PC-9 (cell line): ENCODE results near the gene TRPV3. TPM values are rescaled to one million over a fixed set of nuclear protein-coding genes. Genes with fewer than 3 reads are reported as not detected.

Experiments
- BruUV-seq: library from RNA; stranded (reverse); fragments of 400-500 nt; replicated peaks from 2 replicates; lab custom pipeline; 2021; lab: Mats Ljungman, UMichigan
- CTCF ChIA-PET: fragments of 300-600 bp; sonication (Branson Sonifier 250); formaldehyde crosslinking; loops from one replicate; lab custom pipeline; 2022; ENCODE audit warnings: antibody characterized with exemption; lab: Charles Lee
- POLR2A ChIA-PET: fragments of 300-600 bp; sonication (Branson Sonifier 250); formaldehyde crosslinking; loops from one replicate; lab custom pipeline; 2022; ENCODE audit warnings: antibody characterized with exemption; ENCODE audit not compliant: unreplicated experiment; lab: Charles Lee
- DNase-seq, 2 experiments: peaks; one replicate each; pipeline versions ENCODE4 v3.0.0 to v3.0.0-alpha.2; 2015 to 2022; ENCODE audit warnings: mixed read lengths in 1 of 2
- H2AFZ ChIP-seq: fragments of 200-600 bp; sonication (generic); 2 replicates; pipeline ENCODE4 v1.8.1; 2017; ENCODE audit warnings: antibody characterized with exemption
- H3F3A ChIP-seq: fragments of 200-600 bp; sonication (generic); 2 replicates; pipeline ENCODE4 v1.8.1; 2017; ENCODE audit warnings: antibody characterized with exemption, mild to moderate bottlenecking, low read depth; ENCODE audit not compliant: insufficient read depth
- H3K27ac ChIP-seq: fragments of 200-600 bp; sonication (generic); 2 replicates; pipeline ENCODE4 v1.6.1; 2016; ENCODE audit warnings: mixed run types
- H3K27me3 ChIP-seq: fragments of 200-600 bp; sonication (generic); 2 replicates; pipeline ENCODE4 v1.6.1; 2016; ENCODE audit warnings: low read depth, mixed run types; ENCODE audit not compliant: insufficient read depth
- H3K36me3 ChIP-seq: fragments of 200-600 bp; sonication (generic); 2 replicates; pipeline ENCODE4 v1.6.1; 2016; ENCODE audit warnings: low read depth, mixed run types
- H3K4me1 ChIP-seq: fragments of 200-600 bp; sonication (generic); replicated peaks from 2 replicates; pipeline ENCODE4 v1.6.1; 2016; ENCODE audit warnings: mixed run types; ENCODE audit not compliant: insufficient read depth
- H3K4me2 ChIP-seq: fragments of 200-600 bp; sonication (generic); 2 replicates; pipeline ENCODE4 v1.6.1; 2017; ENCODE audit warnings: mixed run types
- H3K4me3 ChIP-seq: fragments of 200-600 bp; sonication (generic); 2 replicates; pipeline ENCODE4 v1.6.1; 2016; ENCODE audit warnings: mixed run types
- H3K79me2 ChIP-seq: fragments of 200-600 bp; sonication (generic); 2 replicates; pipeline ENCODE4 v1.6.1; 2017; ENCODE audit warnings: low read depth, mixed run types
- H3K9me2 ChIP-seq: fragments of 200-600 bp; sonication (generic); 2 replicates; pipeline ENCODE4 v1.8.1; 2017; ENCODE audit warnings: mild to moderate bottlenecking; ENCODE audit not compliant: insufficient read depth
- H3K9me3 ChIP-seq: fragments of 200-600 bp; sonication (generic); 2 replicates; pipeline ENCODE4 v1.8.1; 2016; ENCODE audit warnings: low read depth; ENCODE audit not compliant: insufficient read depth
- H4K20me1 ChIP-seq: fragments of 200-600 bp; sonication (generic); 2 replicates; pipeline ENCODE4 v1.8.1; 2017; ENCODE audit not compliant: insufficient read depth
- EZH2 ChIP-seq: fragments of 200-600 bp; sonication (generic); IDR thresholded peaks from 2 replicates; pipeline ENCODE4 v1.8.0; 2017; ENCODE audit warnings: antibody characterized with exemption, low read depth
- intact Hi-C: fragments of 100-400 bp; cut with micrococcal nuclease; formaldehyde crosslinking; loops from one replicate; pipeline ENCODE4 v1.10.0; 2022; ENCODE audit not compliant: unreplicated experiment
- total RNA-seq: library from RNA; stranded (reverse); gene quantifications from 2 replicates; pipeline ENCODE4 v1.2.3, GENCODE V29; 2021
- TF ChIP-seq, protein P1 (sequence below): fragments of 200-600 bp; sonication (generic); conservative IDR thresholded peaks from 2 replicates; pipeline ENCODE4 v1.6.1; 2017; ENCODE audit warnings: mixed run types, antibody characterized with exemption, mild to moderate bottlenecking, moderate library complexity

The TRPV3 gene
- total RNA-seq, 1 experiment from 2014 or later, result 1.9 TPM

GRCh38 chr17:3552916-3553315, 4.7 kb downstream of the TRPV3 start:
- peaks cover 2% of the 10 kb centered on the region for H3F3A ChIP-seq
- ChIA-PET CTCF (no interaction called here), POLR2A (no interaction called here)
- no peak overlapping the region for H3K4me2 ChIP-seq
- H3K9me3 ChIP-seq, result no peaks in the 10 kb centered on the region; the same call in 1 of the 2 replicates
- no peak overlapping the region for H3K27ac ChIP-seq
- H3K36me3 ChIP-seq, result no peaks in the 10 kb centered on the region
- H3K27me3 ChIP-seq, result no peaks in the 10 kb centered on the region
- DNase-seq, result no peak
- intact Hi-C loops, result no loop called here
- no peak overlapping the region for H3K4me3 ChIP-seq
- H4K20me1 ChIP-seq, result no peaks in the 10 kb centered on the region
- BruUV-seq, result no TSS peak
- peaks cover 13% of the 10 kb centered on the region for H3K4me1 ChIP-seq
- TF ChIP-seq EZH2, result no peak
- TF ChIP-seq, protein P1, sequence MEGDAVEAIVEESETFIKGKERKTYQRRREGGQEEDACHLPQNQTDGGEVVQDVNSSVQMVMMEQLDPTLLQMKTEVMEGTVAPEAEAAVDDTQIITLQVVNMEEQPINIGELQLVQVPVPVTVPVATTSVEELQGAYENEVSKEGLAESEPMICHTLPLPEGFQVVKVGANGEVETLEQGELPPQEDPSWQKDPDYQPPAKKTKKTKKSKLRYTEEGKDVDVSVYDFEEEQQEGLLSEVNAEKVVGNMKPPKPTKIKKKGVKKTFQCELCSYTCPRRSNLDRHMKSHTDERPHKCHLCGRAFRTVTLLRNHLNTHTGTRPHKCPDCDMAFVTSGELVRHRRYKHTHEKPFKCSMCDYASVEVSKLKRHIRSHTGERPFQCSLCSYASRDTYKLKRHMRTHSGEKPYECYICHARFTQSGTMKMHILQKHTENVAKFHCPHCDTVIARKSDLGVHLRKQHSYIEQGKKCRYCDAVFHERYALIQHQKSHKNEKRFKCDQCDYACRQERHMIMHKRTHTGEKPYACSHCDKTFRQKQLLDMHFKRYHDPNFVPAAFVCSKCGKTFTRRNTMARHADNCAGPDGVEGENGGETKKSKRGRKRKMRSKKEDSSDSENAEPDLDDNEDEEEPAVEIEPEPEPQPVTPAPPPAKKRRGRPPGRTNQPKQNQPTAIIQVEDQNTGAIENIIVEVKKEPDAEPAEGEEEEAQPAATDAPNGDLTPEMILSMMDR, result no peak
- H2AFZ ChIP-seq, result no peak overlapping the region
- no peaks in the 10 kb centered on the region for H3K9me2 ChIP-seq
- no peaks in the 10 kb centered on the region for H3K79me2 ChIP-seq

DNA sequence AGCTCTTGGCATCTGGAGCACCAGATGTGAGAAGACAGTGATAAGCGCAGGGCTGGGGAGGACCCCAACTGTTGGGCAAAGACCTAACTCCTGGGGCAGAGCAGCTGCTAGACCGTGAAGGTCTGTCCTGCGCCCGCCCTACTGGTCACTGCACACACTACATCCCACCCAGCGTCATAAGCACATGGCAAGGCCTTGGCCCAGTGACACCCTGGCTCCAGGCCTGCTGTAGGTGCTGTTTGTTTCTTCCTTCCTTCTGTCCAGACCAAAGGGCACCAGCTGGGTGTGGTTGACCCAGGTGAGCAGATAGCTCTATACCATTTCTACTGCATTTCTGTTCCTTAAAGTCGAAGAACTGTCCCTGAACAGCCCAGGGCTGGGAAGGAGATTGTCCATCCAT, 6.4 kb downstream of the TRPV3 start:
- DNase-seq, result no peak
- Histone ChIP-seq H3K4me2 (no peak overlapping the region), H3K27me3 (no peaks in the 10 kb centered on the region), H3K79me2 (no peaks in the 10 kb centered on the region), H3K9me3 (no peaks in the 10 kb centered on the region; the same call in 1 of the 2 replicates), H4K20me1 (no peaks in the 10 kb centered on the region), H2AFZ (no peak overlapping the region), H3K36me3 (no peaks in the 10 kb centered on the region), H3K27ac (no peak overlapping the region), H3F3A (no peaks in the 10 kb centered on the region), H3K4me3 (no peak overlapping the region), H3K9me2 (no peaks in the 10 kb centered on the region), H3K4me1 (no peaks in the 10 kb centered on the region)
- BruUV-seq, result no TSS peak
- ChIA-PET POLR2A (no interaction called here), CTCF (no interaction called here)
- intact Hi-C loops, result no loop called here
- TF ChIP-seq EZH2, result no peak
- TF ChIP-seq, protein P1, result no peak

DNA sequence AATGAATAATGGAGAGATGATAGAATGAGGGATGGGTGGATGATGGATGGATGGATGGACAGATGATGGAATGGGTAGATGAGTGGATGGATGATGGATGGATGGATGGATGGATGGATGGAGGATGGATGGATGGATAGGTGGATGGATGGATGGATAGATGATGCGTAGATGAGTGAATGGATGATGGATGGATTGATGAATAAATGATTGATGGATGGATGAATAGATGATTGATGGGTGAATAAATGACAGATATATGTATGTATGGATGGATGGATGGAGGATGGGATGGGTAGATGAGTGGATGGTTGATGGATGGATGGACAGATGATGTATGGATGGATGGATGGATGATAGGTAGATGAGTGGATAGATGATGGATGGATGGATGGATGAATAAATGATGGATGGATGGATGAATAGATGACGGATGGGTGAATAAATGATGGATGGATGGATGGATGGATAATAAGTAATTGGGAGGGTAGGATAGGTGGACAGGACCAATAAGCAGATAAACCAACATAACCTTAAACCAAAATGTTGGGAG, 7.9 kb downstream of the TRPV3 start:
- H3K4me3 ChIP-seq, result no peak overlapping the region
- intact Hi-C loops, result no loop called here
- H3K4me1 ChIP-seq, result no peaks in the 10 kb centered on the region
- POLR2A ChIA-PET, result no interaction called here
- no peak overlapping the region for H2AFZ ChIP-seq
- no TSS peak for BruUV-seq
- no peaks in the 10 kb centered on the region for H3F3A ChIP-seq
- no peaks in the 10 kb centered on the region; the same call in 1 of the 2 replicates for H3K9me3 ChIP-seq
- H3K79me2 ChIP-seq, result no peaks in the 10 kb centered on the region
- no peaks in the 10 kb centered on the region for H4K20me1 ChIP-seq
- H3K4me2 ChIP-seq, result no peak overlapping the region
- no peaks in the 10 kb centered on the region for H3K9me2 ChIP-seq
- H3K36me3 ChIP-seq, result no peaks in the 10 kb centered on the region
- CTCF ChIA-PET, result no interaction called here
- no peak overlapping the region for H3K27ac ChIP-seq
- TF ChIP-seq, protein P1, result no peak
- no peak for TF ChIP-seq EZH2
- no peaks in the 10 kb centered on the region for H3K27me3 ChIP-seq
- DNase-seq, result no peak
